ENCODE results near the gene CRIP3. TPM values are rescaled to one million over a fixed set of nuclear protein-coding genes. Genes with fewer than 3 reads are reported as not detected.

CRIP3 gene
- total and polyA plus RNA-seq, 9 donors, result 0.80 to 2.6 (median 1.7) TPM

- Histone ChIP-seq H3K27me3 (no peaks in the 10 kb centered on the region), H3K4me3 (no peak overlapping the region), H3K4me1 (ENCODE audit: insufficient read depth) (no peaks in the 10 kb centered on the region), H3K36me3 (no peaks in the 10 kb centered on the region), H3K9me3 (no peaks in the 10 kb centered on the region), H3K27ac (no peak overlapping the region)
- no peak for TF ChIP-seq EP300 (IDR thresholded peaks at IDR 0.05)
- TF ChIP-seq CTCF (IDR thresholded peaks at IDR 0.05), result no peak
- TF ChIP-seq POLR2A (IDR thresholded peaks at IDR 0.05), result no peak
- intact Hi-C loops (cut with DNase I), result loop anchor here in 1 of 4 donors (10.0 kb wide), 1 partner anchor 78 kb away; no protein-coding TSS in a partner anchor
- WGBS, 3 donors, result 70 to 84% (median 80%) methylated on average over 9 of the region's 9 CpGs
- no peak for DNase-seq
Measured at GRCh38 chr6:43256670-43257366, 51.8 kb downstream of the CRIP3 start.

Small RNA genes within 50 kb of the gene (small RNA-seq; reads per million reads assigned to genes)
- gene RPL12P47, result not detected

Other genes starting within 250 kb of the CRIP3 start
- gene MRPL2, start 249.4 kb downstream of the CRIP3 start, total RNA-seq, result 10 to 100 TPM; 11.5 to 56.7 (median 47.3) TPM
- gene MRPL2, start 249.4 kb downstream of the CRIP3 start, polyA plus RNA-seq, result 10 to 100 TPM; 37.2 to 55.6 TPM
- gene KLC4, start 249.2 kb downstream of the CRIP3 start, total RNA-seq, result 10 to 100 TPM; 17.8 to 29.8 (median 24.7) TPM
- 10 to 100 TPM; 14.7 to 27.2 TPM for gene KLC4, start 249.2 kb downstream of the CRIP3 start, polyA plus RNA-seq
- gene PTK7, start 232.5 kb downstream of the CRIP3 start, total RNA-seq, result 100 to 1,000 TPM in 4 of 7 donors, 10 to 100 TPM in 3; 65.7 to 167 (median 105) TPM
- 10 to 100 TPM; 44.4 to 79.6 TPM for gene PTK7, start 232.5 kb downstream of the CRIP3 start, polyA plus RNA-seq
- gene SRF, start 137.6 kb downstream of the CRIP3 start, total RNA-seq, result 10 to 100 TPM; 21.0 to 73.3 (median 38.0) TPM
- gene SRF, start 137.6 kb downstream of the CRIP3 start, polyA plus RNA-seq, result 10 to 100 TPM; 26.6 to 26.9 TPM
- gene CUL9, start 126.6 kb downstream of the CRIP3 start, total RNA-seq, result 10 to 100 TPM; 24.2 to 44.5 (median 33.0) TPM
- gene CUL9, start 126.6 kb downstream of the CRIP3 start, polyA plus RNA-seq, result 10 to 100 TPM; 15.9 to 20.8 TPM
- gene DNPH1, start 79.3 kb downstream of the CRIP3 start, total RNA-seq, result 100 to 1,000 TPM in 1 of 7 donors, 10 to 100 TPM in 6; 25.0 to 120 (median 44.7) TPM
- gene DNPH1, start 79.3 kb downstream of the CRIP3 start, polyA plus RNA-seq, result 10 to 100 TPM; 13.6 to 55.5 TPM
- gene TTBK1, start 65.3 kb downstream of the CRIP3 start, total RNA-seq, result under 1 TPM in 2 of 7 donors, not detected in 5; 0.03 to 0.11 TPM
- under 1 TPM in 1 of 2 donors, not detected in 1; 0.06 TPM for gene TTBK1, start 65.3 kb downstream of the CRIP3 start, polyA plus RNA-seq
- gene SLC22A7, start 10.6 kb downstream of the CRIP3 start, total RNA-seq, result under 1 TPM in 1 of 7 donors, not detected in 6; 0.36 TPM
- not detected for gene SLC22A7, start 10.6 kb downstream of the CRIP3 start, polyA plus RNA-seq
- gene ZNF318, start 60.8 kb upstream of the CRIP3 start, total RNA-seq, result 10 to 100 TPM; 11.4 to 26.0 (median 19.9) TPM
- gene ZNF318, start 60.8 kb upstream of the CRIP3 start, polyA plus RNA-seq, result 10 to 100 TPM in 1 of 2 donors, 1 to 10 TPM in 1; 8.3 to 17.4 TPM
- 10 to 100 TPM; 11.7 to 34.9 (median 27.0) TPM for gene ABCC10, start 118.7 kb upstream of the CRIP3 start, total RNA-seq
- 10 to 100 TPM in 1 of 2 donors, 1 to 10 TPM in 1; 8.9 to 21.1 TPM for gene ABCC10, start 118.7 kb upstream of the CRIP3 start, polyA plus RNA-seq
- gene DLK2, start 146.7 kb upstream of the CRIP3 start, total RNA-seq, result 1 to 10 TPM in 4 of 7 donors, under 1 TPM in 3; 0.18 to 6.0 (median 1.0) TPM
- gene DLK2, start 146.7 kb upstream of the CRIP3 start, polyA plus RNA-seq, result under 1 TPM; 0.33 to 0.92 TPM
- gene TJAP1, start 168.7 kb upstream of the CRIP3 start, total RNA-seq, result 10 to 100 TPM; 21.8 to 44.8 (median 34.5) TPM
- gene TJAP1, start 168.7 kb upstream of the CRIP3 start, polyA plus RNA-seq, result 10 to 100 TPM; 12.9 to 29.8 TPM
- gene LRRC73, start 201.5 kb upstream of the CRIP3 start, total RNA-seq, result 1 to 10 TPM; 1.1 to 4.8 (median 2.0) TPM
- gene LRRC73, start 201.5 kb upstream of the CRIP3 start, polyA plus RNA-seq, result under 1 TPM; 0.13 to 0.30 TPM
- 10 to 100 TPM; 47.0 to 81.8 (median 71.4) TPM for gene YIPF3, start 208.1 kb upstream of the CRIP3 start, total RNA-seq
- gene YIPF3, start 208.1 kb upstream of the CRIP3 start, polyA plus RNA-seq, result 100 to 1,000 TPM; 107 to 143 TPM
- 10 to 100 TPM; 18.1 to 48.6 (median 32.0) TPM for gene POLR1C, start 208.3 kb upstream of the CRIP3 start, total RNA-seq
- gene POLR1C, start 208.3 kb upstream of the CRIP3 start, polyA plus RNA-seq, result 10 to 100 TPM; 29.3 to 33.7 TPM